SK-N-MC (cell line): ENCODE data around the gene MED22.

Experiments used
- DNase-seq: peaks from one replicate; pipeline ENCODE4 v3.0.0-alpha.2; 2011; ENCODE audit warnings: low read depth, low spot score
- H3K27ac ChIP-seq: fragments of 200-600 bp; sonication (generic); 2 replicates; pipeline ENCODE4 v1.5.1; 2016; ENCODE audit warnings: mixed run types
- H3K36me3 ChIP-seq: fragments of 200-600 bp; sonication (generic); 2 replicates; pipeline ENCODE4 v1.6.1; 2017; ENCODE audit warnings: antibody characterized with exemption, low read length, mixed read lengths; ENCODE audit not compliant: insufficient read depth
- H3K4me3 ChIP-seq: fragments of 200-600 bp; sonication (generic); 2 replicates; pipeline ENCODE4 v1.5.1; 2016
- H3K9ac ChIP-seq: fragments of 200-600 bp; sonication (generic); 2 replicates; pipeline ENCODE4 v1.8.0; 2017; ENCODE audit warnings: mixed run types, mixed read lengths; ENCODE audit not compliant: insufficient read length
- H3K9me3 ChIP-seq: fragments of 200-600 bp; sonication (generic); 2 replicates; pipeline ENCODE4 v1.6.1; 2017; ENCODE audit warnings: low read depth, mild to moderate bottlenecking, antibody characterized with exemption, low read length, moderate library complexity, mixed read lengths
- EZH2 ChIP-seq: fragments of 200-600 bp; sonication (generic); IDR thresholded peaks from one replicate; pipeline ENCODE4 v1.6.1; 2017; ENCODE audit warnings: antibody characterized with exemption
- FOXP2 ChIP-seq: optimal IDR thresholded peaks from 2 replicates; pipeline ENCODE3; 2011; ENCODE audit warnings: mild to moderate bottlenecking, moderate library complexity; ENCODE audit not compliant: insufficient read depth; ENCODE audit errors: extremely low read length, control extremely low read depth
- POLR2AphosphoS5 ChIP-seq: IDR thresholded peaks from 2 replicates; pipeline ENCODE4 v1.6.1; 2012; ENCODE audit warnings: mild to moderate bottlenecking, low read depth, low read length, borderline replicate concordance

Gene MED22

DNA sequence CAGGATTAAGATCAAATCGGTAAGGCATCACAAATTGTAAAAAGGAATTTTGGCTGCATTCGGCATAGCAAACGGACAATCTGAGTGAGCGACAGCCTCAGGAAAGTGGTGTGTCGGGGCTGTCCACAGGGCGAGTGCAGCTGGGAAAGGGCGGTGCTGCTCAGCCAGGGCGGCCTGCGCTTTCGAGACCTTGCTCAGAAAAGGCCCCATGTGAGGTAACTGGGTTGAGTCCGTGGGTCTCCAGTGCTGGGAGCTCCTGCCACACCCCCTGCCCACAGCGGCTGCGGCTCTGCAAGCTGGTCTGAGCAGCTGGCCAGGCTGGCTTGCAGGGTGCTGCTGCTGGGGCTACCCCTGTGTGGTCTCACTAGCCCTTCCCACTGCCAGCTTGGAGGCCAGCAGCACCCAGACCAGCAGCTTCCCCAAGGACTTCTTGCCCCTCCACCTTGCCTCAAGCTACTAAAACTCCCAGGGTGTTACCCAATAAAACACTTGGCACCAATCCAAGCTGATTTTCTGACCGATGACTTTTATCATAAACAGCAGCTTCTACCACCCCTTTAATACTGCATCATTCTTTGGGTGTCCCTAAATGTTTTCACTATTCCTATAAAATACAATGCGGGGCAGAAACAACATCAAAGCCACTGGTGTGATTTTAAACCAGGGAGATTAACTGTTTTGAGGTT, 14.6 kb upstream of the MED22 start:
- H3K27ac ChIP-seq: no peak overlapping the region
- H3K9me3 ChIP-seq: no peaks in the 10 kb centered on the region
- H3K36me3 ChIP-seq: peaks cover 72% of the 10 kb centered on the region
- no peak for DNase-seq
- no peak overlapping the region for H3K4me3 ChIP-seq
- TF ChIP-seq FOXP2 (no peak), EZH2 (no peak), POLR2AphosphoS5 (no peak)
- no peak overlapping the region for H3K9ac ChIP-seq

DNA sequence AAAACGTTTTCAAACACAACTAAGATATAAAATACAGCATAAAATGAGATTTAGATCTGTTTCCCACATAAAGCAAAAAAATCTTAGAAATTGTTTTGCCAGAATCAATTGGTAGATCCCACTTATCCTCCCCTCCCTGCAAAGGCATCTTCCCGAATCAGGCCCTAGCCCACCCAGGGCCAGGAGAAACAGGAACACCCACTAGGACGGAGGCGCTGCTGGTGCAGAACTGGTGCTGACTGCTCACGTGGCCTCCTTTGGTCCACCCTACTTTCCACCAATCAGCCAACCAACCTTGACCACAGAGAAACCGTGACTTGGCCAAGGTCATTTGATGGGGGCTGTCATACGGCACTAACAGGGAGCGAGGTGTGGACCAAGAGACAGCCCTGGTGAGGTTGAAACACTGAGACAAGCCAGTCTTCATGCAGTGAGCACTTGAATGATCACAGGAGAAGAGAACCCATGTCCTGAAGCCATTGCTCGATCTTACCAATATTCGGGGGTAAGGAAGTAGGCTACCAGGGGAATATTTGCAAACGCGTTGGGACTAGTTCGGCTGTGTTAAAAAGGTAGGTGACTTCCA, 13.7 kb upstream of the MED22 start:
- H3K9ac ChIP-seq: no peak overlapping the region
- TF ChIP-seq EZH2 (no peak), POLR2AphosphoS5 (no peak), FOXP2 (no peak)
- H3K9me3 ChIP-seq: no peaks in the 10 kb centered on the region
- H3K36me3 ChIP-seq: peaks cover 63% of the 10 kb centered on the region
- DNase-seq: no peak
- H3K27ac ChIP-seq: no peak overlapping the region
- no peak overlapping the region for H3K4me3 ChIP-seq

DNA sequence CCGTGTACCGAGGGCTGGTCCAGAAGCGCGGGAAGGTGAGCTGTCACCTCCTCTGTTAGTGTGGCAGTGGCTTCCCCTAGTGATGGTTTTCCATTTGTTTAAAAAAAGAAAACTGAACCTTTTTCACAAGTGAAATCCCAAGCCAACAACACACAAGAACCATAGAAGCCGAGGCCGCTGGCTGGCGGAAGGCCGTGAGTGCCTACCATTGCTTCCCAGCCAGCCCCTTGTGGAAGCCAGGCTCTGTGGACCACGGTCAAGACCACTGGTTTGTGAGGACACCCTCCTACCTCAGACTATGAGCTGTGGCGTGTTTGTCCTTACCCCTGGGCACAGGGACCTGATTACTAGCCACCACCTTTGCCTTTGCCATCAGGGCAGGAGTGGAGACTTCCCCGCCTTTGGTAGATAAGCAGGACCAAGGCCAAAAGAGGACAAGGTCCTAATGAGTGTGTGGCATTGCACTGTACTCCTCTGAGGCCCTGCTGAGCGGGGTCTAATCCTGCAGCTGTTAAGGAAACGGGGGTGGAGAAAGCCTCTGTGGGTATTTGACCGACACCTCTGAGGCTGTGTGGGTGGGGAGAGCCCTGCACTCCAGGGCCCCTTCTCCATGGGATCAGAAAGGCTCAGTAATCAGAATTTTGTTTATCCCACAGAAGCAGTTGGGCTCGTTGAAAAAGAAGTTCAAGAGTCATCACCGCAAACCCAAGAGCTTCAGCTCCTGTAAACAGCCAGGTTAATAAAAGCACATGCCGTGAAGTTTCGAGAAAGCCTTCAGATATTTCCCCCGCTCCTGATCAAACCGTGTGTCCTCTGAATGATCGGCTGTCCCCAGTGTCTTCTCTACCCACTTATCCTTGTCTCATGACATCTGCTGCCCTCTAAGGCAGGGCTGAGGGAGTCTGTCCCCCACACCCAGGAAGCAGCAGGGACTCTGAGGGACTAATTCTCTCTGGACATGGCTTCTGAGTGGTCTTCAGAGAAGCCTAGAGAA, 12.8 kb upstream of the MED22 start:
- Histone ChIP-seq H3K9me3 (no peaks in the 10 kb centered on the region), H3K9ac (no peak overlapping the region), H3K36me3 (peaks cover 54% of the 10 kb centered on the region), H3K4me3 (no peak overlapping the region), H3K27ac (peak overlapping the region; percentile 36; the same call in 1 of the 2 replicates)
- DNase-seq: no peak
- TF ChIP-seq EZH2 (no peak), FOXP2 (no peak), POLR2AphosphoS5 (no peak)

DNA sequence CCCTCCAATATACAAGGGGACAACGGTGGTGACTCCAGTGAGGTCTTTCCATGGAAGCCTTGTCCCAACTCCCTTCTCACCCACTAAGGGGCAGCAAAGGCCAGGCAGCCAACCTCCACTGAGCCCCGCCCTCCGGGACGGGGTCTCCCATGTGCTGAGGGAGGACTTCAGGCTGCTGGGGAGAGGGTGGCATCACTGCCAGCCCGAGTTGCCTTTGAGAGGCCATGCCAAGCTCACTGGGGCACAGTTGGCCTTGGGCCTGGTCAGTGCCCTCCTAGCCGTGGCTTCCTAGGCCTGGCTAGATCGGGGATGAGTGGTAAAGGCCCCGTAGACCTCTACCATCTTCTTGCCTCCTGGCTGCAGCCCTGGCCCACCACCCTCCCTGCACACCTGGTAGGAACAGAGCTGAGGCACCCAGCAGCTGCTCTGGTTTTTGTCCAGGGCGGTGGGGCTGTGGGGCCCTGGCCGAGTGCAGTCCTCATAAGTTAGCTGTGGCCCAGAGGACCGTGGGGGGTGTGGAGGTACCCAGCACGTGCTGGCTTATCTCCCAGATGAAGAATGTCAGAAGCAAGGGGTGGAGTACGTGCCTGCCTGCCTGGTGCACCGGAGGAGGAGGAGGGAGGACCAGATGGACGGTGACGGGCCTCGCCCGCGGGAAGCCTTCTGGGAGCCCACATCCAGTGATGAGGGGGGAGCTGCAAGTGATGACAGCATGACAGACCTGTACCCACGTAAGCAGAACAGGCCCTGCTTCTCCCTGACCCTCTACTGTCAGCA, 11.7 kb upstream of the MED22 start:
- no peaks in the 10 kb centered on the region for H3K9me3 ChIP-seq
- no peak overlapping the region for H3K9ac ChIP-seq
- no peak for TF ChIP-seq EZH2
- no peak for TF ChIP-seq POLR2AphosphoS5
- no peak for TF ChIP-seq FOXP2
- peaks cover 43% of the 10 kb centered on the region for H3K36me3 ChIP-seq
- no peak overlapping the region for H3K4me3 ChIP-seq
- no peak for DNase-seq
- H3K27ac ChIP-seq: no peak overlapping the region

DNA sequence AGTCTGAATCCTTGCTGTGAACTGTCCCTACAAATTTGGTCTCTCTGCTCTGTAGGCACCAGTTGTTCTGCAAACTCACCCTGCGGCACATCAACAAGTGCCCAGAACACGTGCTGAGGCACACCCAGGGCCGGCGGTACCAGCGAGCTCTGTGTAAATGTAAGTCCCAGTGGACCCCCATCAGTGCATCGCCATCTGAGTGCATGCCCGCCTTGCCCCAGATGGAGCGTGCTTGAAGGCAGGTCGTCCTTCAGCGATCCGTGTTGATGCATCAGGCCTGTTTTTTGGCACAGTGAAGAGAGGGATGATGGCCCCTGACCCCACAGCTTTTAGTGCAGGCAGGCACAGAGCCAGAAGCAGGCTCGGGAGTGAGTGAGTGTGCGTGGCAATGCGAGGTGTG, 9.7 kb upstream of the MED22 start:
- peak overlapping the region; percentile 92 for H3K4me3 ChIP-seq
- DNase-seq: no peak
- H3K27ac ChIP-seq: no peak overlapping the region
- peaks cover 30% of the 10 kb centered on the region for H3K36me3 ChIP-seq
- no peak overlapping the region for H3K9ac ChIP-seq
- no peaks in the 10 kb centered on the region for H3K9me3 ChIP-seq
- TF ChIP-seq POLR2AphosphoS5 (no peak), FOXP2 (no peak), EZH2 (no peak)

DNA sequence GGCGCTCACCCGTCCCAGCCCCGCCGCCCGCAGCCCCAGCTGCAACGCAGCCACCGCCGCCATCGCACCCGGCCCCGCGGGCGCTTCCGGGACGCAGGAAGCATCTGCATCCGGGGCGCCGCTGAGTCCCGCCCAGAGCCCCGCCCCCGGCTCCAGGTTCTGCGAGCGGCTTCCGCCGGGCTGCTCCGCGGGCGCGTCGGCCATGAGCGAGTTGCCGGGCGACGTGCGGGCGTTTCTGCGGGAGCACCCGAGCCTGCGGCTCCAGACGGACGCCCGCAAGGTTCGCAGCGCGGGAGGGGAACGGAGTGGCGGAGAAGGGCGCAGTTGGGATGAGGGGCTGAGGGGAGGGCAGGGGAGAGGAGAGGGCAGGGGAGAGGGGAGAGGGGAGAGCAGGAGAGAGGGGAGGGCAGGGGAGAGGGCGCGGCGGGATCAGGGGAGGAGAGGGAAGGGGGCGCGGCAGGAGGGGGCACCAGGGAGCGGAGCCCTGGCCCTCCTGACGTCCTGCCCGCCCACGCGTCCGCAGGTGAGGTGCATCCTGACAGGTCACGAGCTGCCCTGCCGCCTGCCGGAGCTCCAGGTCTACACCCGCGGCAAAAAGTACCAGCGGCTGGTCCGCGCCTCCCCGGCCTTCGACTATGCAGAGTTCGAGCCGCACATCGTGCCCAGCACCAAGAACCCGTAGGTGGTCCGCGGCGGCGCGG, 8.6 kb upstream of the MED22 start, which contains the start of the genes SURF1 and SURF2:
SURF1 (minus strand) TSS at position 97 of the 701 bp plus-strand sequence; CDS start at position 63, 34 bp downstream.
SURF2 (plus strand) TSS at position 160 of the 701 bp plus-strand sequence; CDS start at position 203, 43 bp downstream.
- Histone ChIP-seq H3K36me3 (peaks cover 30% of the 10 kb centered on the region), H3K9me3 (no peaks in the 10 kb centered on the region), H3K27ac (peak within 1 kb of the TSS; percentile 62; the same call in 1 of the 2 replicates), H3K4me3 (peak within 1 kb of the TSS; percentile 92), H3K9ac (peak within 1 kb of the TSS; percentile 85)
- no peak for DNase-seq
- no peak for TF ChIP-seq EZH2
- peak; percentile 50 for TF ChIP-seq FOXP2
- TF ChIP-seq POLR2AphosphoS5: peak; percentile 94

DNA sequence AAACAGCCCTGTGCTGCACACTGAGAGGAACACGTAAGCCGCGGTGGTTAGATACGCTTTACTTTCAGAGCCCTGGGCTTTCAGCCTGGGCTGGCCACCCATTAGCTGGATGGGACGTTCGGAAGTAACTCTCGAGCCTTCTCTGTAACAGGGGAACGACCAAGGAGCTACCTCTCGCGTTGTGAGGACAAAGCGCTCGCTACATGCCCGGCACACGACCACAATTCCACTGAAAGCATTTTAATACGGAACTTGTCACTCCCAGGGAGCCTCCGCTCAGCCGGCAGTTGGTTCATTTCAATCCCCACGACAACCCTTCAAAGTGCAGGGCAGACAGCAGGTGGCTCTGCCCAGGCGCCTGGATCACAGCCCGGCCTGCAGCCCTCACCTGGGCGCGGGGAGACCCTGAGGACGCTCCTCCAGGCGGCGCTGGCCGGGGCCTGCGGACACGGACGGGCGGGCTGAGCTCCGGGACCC, 8.0 kb upstream of the MED22 start:
- no peaks in the 10 kb centered on the region for H3K9me3 ChIP-seq
- peak overlapping the region; percentile 62; the same call in 1 of the 2 replicates for H3K27ac ChIP-seq
- no peak for TF ChIP-seq POLR2AphosphoS5
- no peak for TF ChIP-seq EZH2
- TF ChIP-seq FOXP2: no peak

More for the DNA sequence above, 8.0 kb upstream of the MED22 start:
- Histone ChIP-seq H3K36me3 (peaks cover 30% of the 10 kb centered on the region), H3K4me3 (peak overlapping the region; percentile 92), H3K9ac (peak overlapping the region; percentile 85)
- DNase-seq: no peak
